HG02798 (cell line): ENCODE measurements around the gene EFHD1.
"Not testable (repeated sequence)": the region's sequence is repeated elsewhere in the genome, so short reads cannot be mapped to it uniquely, and the experiment has no call there.

Source experiments
- ATAC-seq: cut with Tn5 transposase; IDR thresholded peaks from one replicate; pipeline ENCODE4 v1.9.1; 2021; ENCODE audit warnings: mild to moderate bottlenecking; ENCODE audit not compliant: unreplicated experiment, poor library complexity

EFHD1 gene

DNA sequence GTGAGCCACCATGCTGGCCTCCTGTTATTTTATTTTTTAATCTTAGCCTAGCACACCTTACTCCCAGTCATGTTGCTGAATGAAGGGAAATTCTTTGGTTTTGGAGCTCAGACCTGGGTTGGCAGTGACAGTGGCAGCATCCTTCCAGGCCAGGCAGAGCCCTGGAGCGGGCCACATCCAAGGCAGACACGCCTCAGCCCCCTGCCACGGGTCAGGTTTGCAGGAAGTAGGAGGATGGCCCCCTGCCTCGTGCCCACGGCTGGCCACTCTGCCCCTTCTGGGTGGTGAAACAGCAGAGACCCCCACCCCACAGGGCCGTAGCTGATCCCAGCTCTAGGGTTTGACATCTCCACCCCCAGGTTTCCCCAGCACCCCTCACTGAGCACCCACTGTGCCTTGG, 11.7 kb downstream of the EFHD1 start:
- no peak for ATAC-seq

DNA sequence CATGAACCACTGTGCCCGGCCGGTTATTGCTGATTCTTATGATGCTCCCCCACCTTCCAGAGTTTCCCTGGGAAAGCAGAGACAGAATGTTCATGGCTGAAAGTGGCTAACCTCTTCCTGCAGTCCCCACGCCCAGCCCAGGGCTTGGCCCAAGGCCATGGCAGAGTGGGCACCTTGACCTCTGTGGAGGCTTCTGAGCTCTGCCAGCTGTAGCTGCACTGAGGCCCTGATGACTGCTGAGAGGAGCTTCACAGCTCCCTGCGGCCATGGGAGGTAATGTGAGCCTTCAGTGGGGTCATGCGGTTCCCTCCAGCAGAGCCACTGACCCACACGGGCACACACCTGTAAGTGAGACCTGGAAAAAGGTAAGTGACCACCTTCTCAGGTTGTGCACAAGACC, 13.3 kb downstream of the EFHD1 start:
- ATAC-seq: no peak

DNA sequence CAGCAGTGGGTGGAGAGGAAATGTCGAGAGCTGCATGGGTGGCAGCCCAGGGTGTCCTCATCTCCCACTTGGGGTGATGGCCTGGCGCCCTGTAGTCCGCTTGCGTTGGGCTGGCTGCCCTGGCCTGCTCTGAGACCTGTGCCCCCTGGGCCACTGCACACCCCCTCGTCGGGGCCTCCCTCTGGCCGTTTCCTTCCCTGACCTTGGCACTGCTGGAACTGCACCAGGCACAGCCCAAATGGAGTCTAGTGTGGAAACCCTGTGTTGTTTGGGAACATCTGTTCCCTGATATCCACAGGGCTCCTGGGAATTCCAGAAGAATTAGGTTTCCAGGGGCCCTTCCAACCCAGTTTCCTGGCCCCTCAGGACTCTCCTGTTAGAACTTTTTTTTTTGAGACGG, 13.9 kb downstream of the EFHD1 start:
- ATAC-seq: no peak

DNA sequence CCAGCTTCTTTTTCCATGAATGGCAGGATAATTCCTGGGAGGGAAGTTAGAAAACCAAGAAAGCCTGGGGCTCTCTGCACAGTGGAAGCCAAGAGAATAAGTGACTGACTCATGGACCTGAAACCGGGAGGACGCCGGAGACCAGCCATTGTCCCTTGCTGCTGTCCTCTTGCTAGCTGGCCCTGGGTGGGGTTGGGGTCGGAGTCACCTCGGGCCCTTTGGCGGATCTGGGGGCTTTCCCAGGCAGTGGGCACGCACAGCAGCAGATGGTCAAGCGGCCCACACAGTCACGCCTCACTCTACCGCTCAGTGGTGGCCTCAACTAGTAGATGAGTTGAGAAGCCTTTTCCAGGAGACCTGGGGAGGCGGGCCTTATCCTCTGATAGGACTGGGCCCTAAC, 15.6 kb downstream of the EFHD1 start:
- no peak for ATAC-seq

DNA sequence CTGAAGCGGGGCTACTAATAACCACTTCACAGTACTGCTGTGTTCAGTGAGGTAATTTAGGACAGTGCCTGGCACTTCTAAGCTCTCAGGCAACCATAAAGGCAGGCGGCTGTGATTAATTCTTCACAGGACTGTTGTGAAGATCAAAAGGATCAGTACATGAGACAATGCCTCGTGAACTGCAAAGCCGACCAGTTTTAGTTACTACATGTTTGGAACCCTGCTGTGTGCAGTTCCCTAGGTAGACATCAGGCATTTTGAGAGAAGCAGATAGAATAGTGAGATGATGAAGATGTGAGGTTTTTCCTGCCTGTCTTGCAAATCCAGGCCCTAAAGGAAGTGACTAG, 19.1 kb downstream of the EFHD1 start:
- no peak for ATAC-seq

DNA sequence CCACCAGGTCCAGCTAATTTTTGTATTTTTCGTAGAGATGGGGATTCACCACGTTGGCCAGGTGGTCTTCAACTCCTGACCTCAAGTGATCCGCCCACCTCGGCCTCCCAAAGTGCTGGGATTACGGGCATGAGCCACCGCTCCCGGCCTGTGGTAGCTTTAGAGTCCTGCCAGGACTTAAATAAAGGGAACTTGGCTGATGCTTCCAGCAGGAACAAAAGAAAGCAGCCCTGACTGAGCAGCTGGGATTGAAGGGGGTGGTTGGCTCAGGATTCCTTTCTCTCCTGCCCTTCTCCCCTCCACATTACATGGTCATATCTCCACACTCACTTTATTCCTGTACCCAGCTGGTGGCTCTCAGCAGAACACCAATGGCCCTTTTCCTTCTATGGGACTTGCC, 20.0 kb downstream of the EFHD1 start:
- ATAC-seq: no peak

DNA sequence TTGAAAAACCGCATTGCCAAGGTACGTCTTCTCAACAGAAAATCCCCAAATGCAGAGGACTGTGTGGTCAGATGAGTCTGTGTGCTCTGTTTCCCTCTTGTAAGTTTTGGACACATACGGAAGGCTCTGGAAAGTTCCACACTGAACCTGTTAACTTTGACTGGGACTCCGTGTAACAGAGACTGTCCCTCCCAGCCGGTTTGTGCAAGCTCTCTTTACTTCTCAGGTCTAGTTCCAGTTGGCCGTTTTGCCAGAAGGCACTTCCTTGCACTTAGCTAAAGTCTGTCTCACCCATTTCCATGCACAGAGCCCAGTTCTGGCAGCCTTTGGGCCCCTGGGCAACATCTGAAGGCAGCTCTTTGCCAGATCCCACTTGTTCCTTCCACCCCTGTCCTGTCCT, 22.0 kb downstream of the EFHD1 start:
- no peak for ATAC-seq

DNA sequence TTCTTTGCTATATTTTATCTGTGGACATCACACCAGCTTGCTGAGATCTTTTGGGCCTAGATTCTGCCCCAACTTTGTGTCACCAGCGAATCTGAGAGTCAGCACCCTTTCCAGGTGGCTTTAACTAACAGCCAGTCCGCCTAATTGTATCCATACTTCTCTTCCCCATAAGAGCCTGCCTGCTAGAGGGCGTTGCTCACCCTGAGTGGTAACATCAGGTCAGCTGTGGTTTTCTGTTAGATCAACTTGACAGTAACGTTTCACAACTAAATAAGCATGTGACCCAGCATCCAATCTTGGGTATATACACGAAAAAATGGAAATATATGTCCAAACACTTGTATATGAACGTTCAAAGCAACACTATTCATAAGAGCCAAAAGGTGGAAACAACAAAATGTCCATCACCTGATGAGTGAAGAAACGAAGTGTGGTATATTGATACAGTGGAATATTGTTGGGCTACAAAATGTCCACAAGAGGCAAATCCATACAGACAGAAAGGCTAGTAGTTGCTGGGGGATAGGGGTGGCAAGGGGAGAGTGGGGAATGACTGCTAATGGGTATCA, 24.9 kb downstream of the EFHD1 start:
- ATAC-seq: no peak

DNA sequence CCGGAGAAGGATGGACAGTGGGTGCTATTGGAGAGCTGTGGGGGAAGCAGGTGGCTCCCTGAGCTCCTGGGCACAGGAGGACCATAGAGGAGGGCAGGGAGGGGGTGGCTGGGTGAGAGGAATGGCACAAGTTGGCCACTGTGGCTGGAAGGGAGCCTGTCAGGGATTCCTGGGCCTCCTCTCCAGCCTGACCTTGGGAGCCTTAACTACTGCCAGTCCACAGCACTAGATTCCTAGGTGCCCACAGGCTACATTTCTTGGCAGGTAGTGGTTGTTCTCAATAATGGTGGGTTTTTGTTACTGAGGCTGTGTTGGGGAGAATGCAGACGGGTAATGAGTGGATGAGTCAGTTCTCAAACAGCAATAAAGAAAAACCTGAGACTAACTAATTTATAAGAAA, 26.0 kb downstream of the EFHD1 start:
- ATAC-seq: no peak

DNA sequence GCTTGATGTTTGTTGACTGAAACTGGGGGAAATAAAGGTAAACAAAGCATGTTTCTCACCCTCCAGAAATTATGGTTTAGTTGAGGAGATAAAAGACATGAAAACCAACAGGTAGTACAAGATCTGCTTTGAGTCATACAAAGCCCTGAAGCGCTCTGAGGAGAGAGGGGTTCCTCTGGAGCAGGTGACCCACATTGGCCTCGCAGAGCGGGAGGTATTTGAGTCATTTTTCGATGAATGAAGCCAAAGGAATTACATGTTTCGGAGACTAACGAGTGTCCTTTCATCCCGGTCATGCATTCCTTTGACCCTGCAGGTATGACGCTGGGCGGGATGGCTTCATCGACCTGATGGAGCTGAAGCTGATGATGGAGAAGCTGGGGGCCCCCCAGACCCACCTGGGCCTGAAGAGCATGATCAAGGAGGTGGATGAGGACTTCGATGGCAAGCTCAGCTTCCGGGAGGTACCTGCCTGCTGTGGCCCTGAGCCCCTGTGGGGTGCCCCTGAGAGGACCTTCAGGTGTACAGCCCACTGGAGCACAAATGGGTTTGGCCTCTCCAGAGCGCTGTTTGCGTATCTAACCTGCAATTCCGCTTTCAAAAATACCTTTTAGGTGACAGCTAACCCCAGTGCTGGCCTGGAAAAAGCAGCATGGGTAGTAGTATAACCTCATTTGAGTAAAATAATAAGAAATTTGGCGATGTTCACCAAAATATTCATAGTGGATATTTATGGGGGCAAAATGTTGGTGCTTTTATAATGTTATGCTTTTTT, 29.3 kb downstream of the EFHD1 start:
- ATAC-seq: no peak

DNA sequence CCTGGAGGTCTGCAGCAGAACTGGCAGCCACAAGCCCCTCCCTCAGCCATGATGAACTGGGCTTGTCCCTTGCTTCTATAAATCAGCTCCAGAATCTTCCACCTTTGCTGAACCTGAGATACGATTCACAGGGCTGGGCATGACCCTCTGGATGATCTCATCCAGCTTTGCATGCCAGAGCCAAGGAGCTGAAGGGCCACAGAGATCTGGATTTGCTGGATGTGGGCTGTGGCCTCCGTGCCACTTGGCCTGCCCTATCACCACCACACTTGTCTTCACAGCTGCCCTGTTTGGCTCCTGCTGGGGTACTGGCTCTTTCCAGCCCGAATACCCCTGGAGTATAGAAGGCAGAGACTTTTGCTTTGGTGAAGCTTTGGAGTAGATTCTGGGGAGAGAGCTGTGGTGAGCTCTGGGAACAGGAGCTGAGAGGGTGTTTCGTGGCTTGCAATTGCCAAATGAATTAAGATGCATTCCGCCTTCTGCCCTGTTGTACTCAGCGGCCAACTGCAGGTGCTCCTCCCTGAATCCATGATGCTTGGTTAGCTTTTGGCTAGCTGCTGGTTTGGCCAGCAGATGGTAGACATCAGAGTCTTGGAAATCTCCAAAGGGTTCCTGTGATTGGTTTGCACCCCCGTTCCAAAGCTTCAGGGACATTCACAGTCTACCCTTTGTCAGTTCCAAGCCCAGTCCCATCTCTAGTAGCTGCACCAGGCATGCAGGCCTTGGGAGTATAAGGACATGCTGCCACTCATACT, 32.8 kb downstream of the EFHD1 start:
- no peak for ATAC-seq

DNA sequence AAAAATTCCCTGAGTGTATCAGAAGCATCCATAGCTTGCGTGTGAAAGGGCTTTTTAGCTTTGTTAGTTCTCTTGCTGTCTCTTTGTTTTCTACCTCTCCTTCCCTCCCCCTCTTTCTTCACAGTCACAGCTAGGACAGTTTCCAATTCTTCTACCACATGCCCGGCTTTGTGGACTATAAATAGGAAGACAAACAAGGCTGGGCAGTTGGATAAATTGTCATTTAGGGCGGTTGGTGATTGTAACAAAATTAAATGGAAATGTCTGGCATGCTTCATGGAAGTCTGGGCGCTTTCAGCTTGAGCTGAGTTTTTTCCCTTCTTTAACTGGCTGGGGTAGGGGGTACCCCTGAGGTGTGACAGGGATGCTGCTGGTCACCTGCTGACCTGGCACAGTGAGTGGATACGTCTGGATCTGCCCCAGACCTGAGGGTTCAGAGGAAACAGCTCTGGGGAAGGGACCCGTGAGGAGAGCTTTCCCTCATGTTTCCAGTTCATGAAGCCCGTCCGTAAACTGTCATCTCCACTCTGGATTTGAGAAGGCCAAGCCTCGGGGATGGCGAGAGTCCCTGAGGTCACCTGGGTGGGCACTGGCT, 34.7 kb downstream of the EFHD1 start:
- ATAC-seq: no peak

DNA sequence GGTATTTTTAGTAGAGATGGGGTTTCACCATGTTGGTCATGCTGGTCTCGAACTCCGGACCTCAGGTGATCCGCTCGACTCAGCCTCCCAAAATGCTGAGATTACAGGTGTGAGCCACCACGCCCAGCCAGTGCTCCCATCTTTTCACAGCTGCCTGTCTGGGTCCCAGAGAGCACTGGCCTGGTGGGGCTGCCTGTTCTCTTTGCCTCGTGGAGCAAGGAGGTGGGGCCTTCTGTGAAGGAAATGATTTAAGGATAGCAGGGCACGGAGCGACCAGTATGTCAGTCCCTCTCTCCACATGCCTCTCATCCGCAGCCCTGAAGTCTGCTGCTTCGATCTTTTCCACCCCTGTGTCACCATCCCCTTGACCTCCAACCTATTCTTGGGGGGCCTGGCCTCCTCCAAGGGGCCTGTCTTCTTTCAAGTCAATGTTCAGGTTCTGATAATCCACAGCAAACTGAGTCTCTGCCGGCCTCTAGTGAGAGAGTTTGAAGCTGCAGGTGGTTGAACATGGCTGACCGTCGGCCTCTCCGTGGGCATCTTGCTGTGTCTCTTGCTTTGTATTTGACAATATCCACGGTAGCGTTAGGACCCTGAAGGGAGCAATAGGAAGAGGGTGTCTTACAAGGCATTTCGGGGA, 35.5 kb downstream of the EFHD1 start:
- ATAC-seq: no peak

DNA sequence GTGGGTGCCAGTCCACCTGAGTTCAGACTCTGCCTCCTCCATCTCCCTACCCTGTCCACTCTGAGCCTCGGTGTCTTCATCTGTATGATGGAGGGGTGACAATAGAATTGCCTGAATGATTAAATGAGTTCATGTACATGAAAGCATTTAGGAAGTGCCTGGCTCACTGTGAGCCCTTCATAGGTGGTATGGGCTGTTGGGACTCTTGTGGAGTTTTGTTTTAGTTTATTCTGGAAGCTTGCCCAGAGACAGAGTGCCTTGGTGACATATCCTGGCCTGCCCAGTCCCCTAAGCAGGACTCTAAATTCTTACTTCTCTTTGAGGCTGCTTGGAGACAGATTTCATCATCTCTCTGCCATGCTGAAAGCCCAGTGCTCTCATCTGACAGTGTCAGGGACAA, 39.2 kb downstream of the EFHD1 start:
- no peak for ATAC-seq

DNA sequence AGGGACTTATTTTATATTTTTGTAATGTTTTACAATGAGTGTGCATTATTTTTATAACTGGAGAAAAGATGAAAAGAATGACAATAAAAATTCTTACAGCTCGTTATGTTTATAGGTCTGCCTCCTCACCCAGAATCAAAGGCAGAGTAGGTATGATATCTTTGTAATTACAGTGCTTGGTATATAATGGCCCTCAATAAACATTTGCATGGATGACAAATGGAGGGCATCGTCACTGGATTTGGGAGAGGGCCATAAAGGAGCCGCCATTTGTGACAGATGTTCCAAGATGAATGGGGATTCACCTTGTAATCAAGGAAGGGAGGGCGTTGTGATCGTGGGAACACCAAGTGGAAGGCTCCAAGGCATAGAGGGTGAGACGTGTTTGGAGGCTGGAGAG, 41.1 kb downstream of the EFHD1 start:
- ATAC-seq: no peak

DNA sequence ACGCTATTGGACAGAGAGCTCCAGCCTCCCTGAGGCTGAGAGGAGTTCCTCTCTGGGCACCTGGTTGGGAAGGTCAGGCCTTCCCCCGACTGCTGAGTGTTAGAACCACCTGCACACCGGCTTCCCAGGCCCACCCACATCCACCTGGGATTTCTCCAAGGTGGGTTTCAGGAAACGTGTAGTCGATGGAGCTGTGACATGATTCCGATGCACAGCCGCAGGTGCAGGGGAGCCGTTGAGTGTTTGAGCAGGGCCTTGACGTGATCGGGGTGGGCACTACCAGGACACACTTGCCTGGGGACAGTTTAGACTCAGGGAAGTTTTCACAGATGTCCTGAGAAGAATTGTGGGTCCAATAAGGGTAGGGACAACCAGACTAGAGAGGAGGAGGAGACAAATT, 42.0 kb downstream of the EFHD1 start:
- no peak for ATAC-seq

DNA sequence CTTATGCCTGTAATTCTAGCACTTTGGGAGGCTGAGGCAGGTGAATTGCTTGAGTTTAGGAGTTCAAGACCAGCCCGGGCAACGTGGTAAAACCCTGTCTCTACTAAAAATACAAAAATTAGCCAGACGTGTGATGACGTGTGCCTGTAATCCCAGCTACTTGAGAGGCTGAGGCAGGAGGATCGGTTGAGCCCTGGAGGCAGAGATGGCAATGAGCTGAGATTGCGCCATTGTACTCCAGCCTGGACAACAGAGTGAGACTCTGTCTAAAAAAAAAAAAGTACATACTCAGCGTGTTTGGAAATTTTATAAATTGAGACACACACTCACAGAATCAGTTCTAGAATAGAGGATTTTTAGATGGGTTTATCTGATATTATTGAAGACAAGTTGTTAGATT, 46.6 kb downstream of the EFHD1 start:
- no peak for ATAC-seq

DNA sequence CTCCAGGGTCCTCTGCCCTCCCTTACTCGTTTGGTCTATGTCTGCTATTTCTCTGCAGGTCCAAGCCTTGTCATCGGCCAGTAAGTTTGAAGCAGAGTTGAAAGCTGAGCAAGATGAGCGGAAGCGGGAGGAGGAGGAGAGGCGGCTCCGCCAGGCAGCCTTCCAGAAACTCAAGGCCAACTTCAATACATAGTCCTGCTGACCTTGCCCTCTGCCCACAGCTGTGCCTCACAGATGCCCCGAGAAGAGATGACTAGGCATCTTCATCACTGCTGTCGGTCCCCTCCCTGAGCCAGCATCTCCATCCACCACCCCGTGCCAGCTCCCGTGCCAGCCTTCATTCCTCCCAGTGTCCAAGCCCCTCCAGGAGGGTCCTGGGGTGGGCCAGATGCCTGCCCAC, 48.1 kb downstream of the EFHD1 start:
- ATAC-seq: no peak

DNA sequence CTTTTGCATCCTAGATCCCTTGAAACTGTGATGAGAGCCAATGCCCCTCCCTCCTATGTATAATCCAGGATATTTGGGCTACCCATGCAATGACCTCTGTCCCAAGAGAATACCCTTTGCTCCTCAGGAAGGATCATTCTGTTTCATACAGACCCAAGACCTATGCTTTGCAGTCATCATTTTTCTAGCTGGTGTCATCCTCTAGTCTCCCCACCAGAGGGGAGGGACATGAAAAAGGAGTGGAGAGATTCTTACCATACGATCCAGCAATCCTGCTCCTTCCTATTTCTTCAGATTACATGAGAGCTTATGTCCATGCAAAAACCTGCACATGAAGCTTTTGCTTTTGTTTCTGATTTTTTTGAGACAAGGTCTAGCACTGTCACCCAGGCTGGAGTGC, 50.0 kb downstream of the EFHD1 start:
- ATAC-seq: no peak

DNA sequence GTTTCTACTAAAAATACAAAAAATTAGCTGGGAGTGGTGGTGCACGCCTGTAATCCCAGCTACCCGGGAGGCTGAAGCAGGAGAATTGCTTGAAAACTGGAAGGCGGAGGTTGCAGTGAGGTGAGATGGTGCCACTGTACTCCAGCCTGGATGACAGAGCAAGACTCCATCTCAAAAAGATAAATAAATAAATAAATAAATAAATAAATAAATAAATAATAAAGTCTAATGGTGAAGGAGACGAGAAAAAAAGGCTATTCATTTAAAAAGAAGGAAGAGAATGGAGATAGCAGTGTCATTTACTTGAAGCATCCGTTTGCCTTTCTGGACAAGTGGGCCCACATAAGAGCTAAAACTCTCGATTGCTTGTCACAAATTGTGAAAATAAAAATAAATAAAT, 52.0 kb downstream of the EFHD1 start:
- ATAC-seq: not testable (repeated sequence)
